Adipose tissue (tissue), 3 donors: Measurements from ENCODE around the gene ALKBH3. TPM values are rescaled to one million over a fixed set of nuclear protein-coding genes. Genes with fewer than 3 reads are reported as not detected.

Experiments
- H3K27ac ChIP-seq: one replicate; pipeline ENCODE4 v1.5.1; 2013; ENCODE audit warnings: low read depth, low read length
- WGBS, 3 donors: extraction: QIAGEN DNeasy Blood & Tissue Kit; methylation state at CpG; one replicate each; pipeline ENCODE4 v1.1.7; 2013; 5-methylcytosine and 5-hydroxymethylcytosine counted together
- polyA plus RNA-seq, 3 donors: library from polyadenylated mRNA; stranded (reverse); fragments of 200-250 nt; gene quantifications; one replicate each; pipeline ENCODE4 v1.2.3, GENCODE V29; 2013
- donor health status: healthy with polysubstance abuse.
- donor health status: Bipolar disorder and iron deficiency.
- donor health status: healthy.

ALKBH3 gene
- polyA plus RNA-seq = 10 to 100 TPM; 21.0 to 24.5 (median 21.3) TPM

GRCh38 chr11:43880640-43881159 is at the start of gene ALKBH3:
TSS of gene ALKBH3 (plus strand) at chr11:43880831. CDS start at chr11:43882653, 1,822 bp downstream.
- 1% methylated on average over 36 of the region's 36 CpGs for WGBS, 3 donors
- H3K27ac ChIP-seq = no peak within 1 kb of the TSS

- 60 to 84% (median 67%) methylated on average over 5 of the region's 5 CpGs for WGBS, 3 donors
- H3K27ac ChIP-seq = no peak overlapping the region
Observed at GRCh38 chr11:43830928-43831440, 49.6 kb upstream of the ALKBH3 start.

- WGBS, 3 donors = 94 to 99% (median 97%) methylated on average over 4 of the region's 4 CpGs
- H3K27ac ChIP-seq = no peak overlapping the region
Observed at GRCh38 chr11:43832536-43832935, 48.1 kb upstream of the ALKBH3 start.

- no peak overlapping the region for H3K27ac ChIP-seq
- WGBS, 3 donors = 42 to 80% (median 78%) methylated on average over 1 of the region's 1 CpG
Observed at GRCh38 chr11:43833657-43834073, 47.0 kb upstream of the ALKBH3 start.

- no peak overlapping the region for H3K27ac ChIP-seq
- 71 to 90% (median 90%) methylated on average over 2 of the region's 2 CpGs for WGBS, 3 donors
Observed at GRCh38 chr11:43834286-43834685, 46.3 kb upstream of the ALKBH3 start.

- 77 to 90% (median 83%) methylated on average over 7 of the region's 7 CpGs for WGBS, 3 donors
- H3K27ac ChIP-seq = no peak overlapping the region
Observed at GRCh38 chr11:43835104-43835503, 45.5 kb upstream of the ALKBH3 start.

GRCh38 chr11:43837879-43838278 is 42.8 kb upstream of the ALKBH3 start:
- no peak overlapping the region for H3K27ac ChIP-seq
- 73 to 84% (median 75%) methylated on average over 4 of the region's 4 CpGs for WGBS, 3 donors

GRCh38 chr11:43842021-43842420 is 38.6 kb upstream of the ALKBH3 start:
- no peak overlapping the region for H3K27ac ChIP-seq
- 69 to 78% (median 70%) methylated on average over 1 of the region's 1 CpG for WGBS, 3 donors

GRCh38 chr11:43845816-43846215 is 34.8 kb upstream of the ALKBH3 start:
- no peak overlapping the region for H3K27ac ChIP-seq

GRCh38 chr11:43852057-43852636 is 28.5 kb upstream of the ALKBH3 start:
- no peak overlapping the region for H3K27ac ChIP-seq
- WGBS, 3 donors = 28 to 35% (median 32%) methylated on average over 4 of the region's 4 CpGs

More at GRCh38 chr11:43845816-43846215, 34.8 kb upstream of the ALKBH3 start:
- WGBS, 3 donors = 94 to 95% (median 95%) methylated on average over 3 of the region's 3 CpGs

GRCh38 chr11:43853781-43854180 is 26.9 kb upstream of the ALKBH3 start:
- no peak overlapping the region for H3K27ac ChIP-seq

- 84 to 95% (median 85%) methylated on average over 3 of the region's 3 CpGs for WGBS, 3 donors
- no peak overlapping the region for H3K27ac ChIP-seq
Observed at GRCh38 chr11:43856993-43857392, 23.6 kb upstream of the ALKBH3 start.

- no peak overlapping the region for H3K27ac ChIP-seq
- WGBS, 3 donors = 78 to 85% (median 79%) methylated on average over 2 of the region's 2 CpGs
Observed at GRCh38 chr11:43861141-43861540, 19.5 kb upstream of the ALKBH3 start.

GRCh38 chr11:43866520-43866919 is 14.1 kb upstream of the ALKBH3 start:
- no peak overlapping the region for H3K27ac ChIP-seq
- 67 to 96% (median 74%) methylated on average over 2 of the region's 2 CpGs for WGBS, 3 donors

GRCh38 chr11:43866969-43867368 is 13.7 kb upstream of the ALKBH3 start:
- no peak overlapping the region for H3K27ac ChIP-seq

- H3K27ac ChIP-seq = no peak overlapping the region
- 25 to 42% (median 31%) methylated on average over 5 of the region's 5 CpGs for WGBS, 3 donors
Observed at GRCh38 chr11:43868852-43869567, 11.6 kb upstream of the ALKBH3 start.

GRCh38 chr11:43871051-43871450 is 9.6 kb upstream of the ALKBH3 start:
- 61 to 81% (median 78%) methylated on average over 2 of the region's 2 CpGs for WGBS, 3 donors
- H3K27ac ChIP-seq = no peak overlapping the region

- no peak overlapping the region for H3K27ac ChIP-seq
- WGBS, 3 donors = 65 to 75% (median 71%) methylated on average over 7 of the region's 7 CpGs
Observed at GRCh38 chr11:43872995-43873394, 7.6 kb upstream of the ALKBH3 start.

GRCh38 chr11:43874078-43874477 is 6.6 kb upstream of the ALKBH3 start:
- 60 to 80% (median 72%) methylated on average over 3 of the region's 3 CpGs for WGBS, 3 donors
- no peak overlapping the region for H3K27ac ChIP-seq

- 24 to 32% (median 26%) methylated on average over 1 of the region's 1 CpG for WGBS, 3 donors
- H3K27ac ChIP-seq = no peak overlapping the region
Observed at GRCh38 chr11:43874738-43875137, 5.9 kb upstream of the ALKBH3 start.
